ENCODE measurements around the gene LIPC. TPM values are rescaled to one million over a fixed set of nuclear protein-coding genes. Genes with fewer than 3 reads are reported as not detected.

The LIPC gene
- total and polyA plus RNA-seq, 9 of the 15 experiments (the other 6 are each of a cell fraction or from before 2014, with no cell fraction given) = 0.07 to 0.41 (median 0.11) TPM; not detected in 2

DNA sequence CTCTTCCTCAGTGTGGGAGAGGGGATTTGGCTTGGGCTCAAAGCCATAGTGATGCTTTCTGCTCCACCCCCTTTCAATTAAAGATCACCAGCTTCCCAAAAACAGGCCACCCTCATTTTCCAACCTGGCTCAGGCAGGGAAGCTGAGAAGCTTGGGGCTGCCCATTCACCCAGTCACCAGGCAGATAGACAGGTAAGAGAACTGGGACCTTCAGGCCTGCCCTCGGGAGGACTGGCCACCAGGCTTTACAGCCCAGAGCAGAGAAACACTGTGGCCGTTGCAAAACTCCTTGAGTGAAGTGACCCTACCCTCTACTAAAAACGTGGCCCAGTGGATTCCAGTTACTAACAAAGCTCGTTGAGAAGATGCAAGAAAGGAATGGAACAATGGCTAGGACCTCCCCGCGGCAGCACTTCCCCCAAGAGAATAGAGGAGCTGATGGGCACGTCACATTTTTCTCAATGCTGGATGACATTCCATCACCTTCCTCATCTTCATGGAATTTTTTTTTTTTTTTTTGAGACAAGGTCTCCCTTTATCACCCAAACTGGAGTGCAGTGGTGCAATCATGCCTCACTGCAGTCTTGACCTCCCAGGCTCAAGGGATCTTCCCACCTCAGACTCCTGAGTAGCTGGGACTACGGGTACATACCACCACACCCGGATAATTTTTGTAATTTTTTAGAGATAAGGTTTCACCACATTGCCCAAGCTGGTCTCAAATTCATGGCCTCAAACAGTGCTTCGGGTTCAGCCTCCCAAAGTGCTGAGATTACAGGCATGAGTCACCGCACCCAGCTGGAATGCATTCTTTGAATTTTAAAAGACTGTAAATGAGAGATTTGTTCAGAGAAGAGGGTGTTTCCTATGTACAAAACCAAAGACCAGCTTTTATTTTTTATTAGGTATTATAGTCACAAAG, 37.9 kb downstream of the LIPC start (continued):
- TF ChIP-seq, protein P1, sequence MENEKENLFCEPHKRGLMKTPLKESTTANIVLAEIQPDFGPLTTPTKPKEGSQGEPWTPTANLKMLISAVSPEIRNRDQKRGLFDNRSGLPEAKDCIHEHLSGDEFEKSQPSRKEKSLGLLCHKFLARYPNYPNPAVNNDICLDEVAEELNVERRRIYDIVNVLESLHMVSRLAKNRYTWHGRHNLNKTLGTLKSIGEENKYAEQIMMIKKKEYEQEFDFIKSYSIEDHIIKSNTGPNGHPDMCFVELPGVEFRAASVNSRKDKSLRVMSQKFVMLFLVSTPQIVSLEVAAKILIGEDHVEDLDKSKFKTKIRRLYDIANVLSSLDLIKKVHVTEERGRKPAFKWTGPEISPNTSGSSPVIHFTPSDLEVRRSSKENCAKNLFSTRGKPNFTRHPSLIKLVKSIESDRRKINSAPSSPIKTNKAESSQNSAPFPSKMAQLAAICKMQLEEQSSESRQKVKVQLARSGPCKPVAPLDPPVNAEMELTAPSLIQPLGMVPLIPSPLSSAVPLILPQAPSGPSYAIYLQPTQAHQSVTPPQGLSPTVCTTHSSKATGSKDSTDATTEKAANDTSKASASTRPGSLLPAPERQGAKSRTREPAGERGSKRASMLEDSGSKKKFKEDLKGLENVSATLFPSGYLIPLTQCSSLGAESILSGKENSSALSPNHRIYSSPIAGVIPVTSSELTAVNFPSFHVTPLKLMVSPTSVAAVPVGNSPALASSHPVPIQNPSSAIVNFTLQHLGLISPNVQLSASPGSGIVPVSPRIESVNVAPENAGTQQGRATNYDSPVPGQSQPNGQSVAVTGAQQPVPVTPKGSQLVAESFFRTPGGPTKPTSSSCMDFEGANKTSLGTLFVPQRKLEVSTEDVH (IDR thresholded peaks at IDR 0.05; ENCODE audit: low read depth, partially characterized antibody) = no peak
- TF ChIP-seq FOS (IDR thresholded peaks at IDR 0.05; ENCODE audit: extremely low read depth, insufficient read length) (peak; percentile 46), TEAD4 (IDR thresholded peaks at IDR 0.05; ENCODE audit: low read length) (peak; percentile 84), TEAD4 (CRISPR knock-in tag; IDR thresholded peaks at IDR 0.05; ENCODE audit: borderline replicate concordance) (no peak), SMARCE1 (IDR thresholded peaks at IDR 0.05) (peak; percentile 52; the same call in 1 of the 2 replicates), SIRT6 (IDR thresholded peaks at IDR 0.05; ENCODE audit: low read depth, low read length) (no peak), TRIM24 (IDR thresholded peaks at IDR 0.05) (peak in 1 of 2 experiments; percentile 54; a peak in 2 of 4 replicates), ZKSCAN3 (CRISPR knock-in tag; IDR thresholded peaks at IDR 0.05) (no peak), DACH1 (IDR thresholded peaks at IDR 0.05; ENCODE audit: partially characterized antibody) (peak; percentile 33), ARID1B (IDR thresholded peaks at IDR 0.05) (peak; percentile 65), TAL1 (IDR thresholded peaks at IDR 0.05) (peak; percentile 8; the same call in 1 of the 2 replicates), TEAD1 (CRISPR knock-in tag; IDR thresholded peaks at IDR 0.05) (peak; percentile 61 to 89; a peak in 2 of 4 replicates), CBFA2T3 (IDR thresholded peaks at IDR 0.05) (peak; percentile 66), CEBPB (tag; IDR thresholded peaks at IDR 0.05) (peak; percentile 63; the same call in 1 of the 2 replicates), MYBL2 (IDR thresholded peaks at IDR 0.05; ENCODE audit: low read depth) (peak; percentile 38; the same call in 1 of the 2 replicates), MYBL2 (CRISPR knock-in tag; IDR thresholded peaks at IDR 0.05; ENCODE audit: borderline replicate concordance) (no peak), CHD2 (IDR thresholded peaks at IDR 0.05; ENCODE audit: low read depth, low read length) (no peak), TBL1XR1 (IDR thresholded peaks at IDR 0.05; ENCODE audit: low read length in 2 of 2) (0 out of 4 replicates have a peak, but pooled peaks of 1 of the 2 experiments have one; percentile 19)
